NCI-H345 (cell line): Measurements from ENCODE around the gene CSH1.
"Not testable (repeated sequence)": the region's sequence is repeated elsewhere in the genome, so short reads cannot be mapped to it uniquely, and the experiment has no call there.

Source experiments
- DNase-seq: peaks from one replicate; lab custom pipeline; 2025; lab: John Stamatoyannopoulos, UW

CSH1 gene

DNA sequence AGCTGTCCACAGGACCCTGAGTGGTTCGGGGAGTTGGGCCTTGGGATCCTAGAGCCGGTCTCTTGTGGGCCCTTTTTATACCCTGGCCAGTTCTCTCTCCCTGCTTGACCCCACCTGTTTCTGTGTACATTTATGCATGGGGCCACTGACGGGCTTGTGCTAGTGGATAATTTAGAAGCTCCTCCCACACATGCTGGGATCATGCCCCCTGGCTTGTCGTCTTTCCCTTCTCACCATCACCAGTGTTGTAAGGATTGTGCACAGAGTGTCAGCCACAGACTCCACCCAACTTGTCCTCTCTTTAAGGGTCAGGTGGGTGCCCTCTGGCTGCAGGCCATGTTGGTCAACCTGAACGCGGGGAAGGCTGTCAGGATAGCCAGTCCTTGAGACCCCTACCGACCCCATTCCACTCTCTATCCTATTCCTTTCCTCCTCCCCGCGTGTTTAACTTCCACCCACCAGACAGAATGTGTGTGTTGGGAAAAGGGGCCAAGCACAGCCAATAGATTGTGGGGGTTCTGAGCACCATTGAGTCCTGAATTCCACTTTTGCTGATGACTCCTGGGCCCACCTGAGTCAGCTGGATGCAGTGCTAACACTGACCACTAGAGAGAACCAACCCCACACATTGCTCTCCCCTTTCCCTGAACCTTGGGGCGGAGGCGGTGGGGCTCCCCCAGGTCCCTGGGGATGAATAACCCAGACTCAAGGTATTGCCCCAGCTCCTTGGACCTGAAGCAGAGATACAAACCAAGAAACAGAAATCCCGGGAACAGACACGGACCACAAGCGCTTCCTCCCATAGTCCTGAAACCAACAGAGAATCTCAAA is at the start of gene CSH1:
TSS of gene CSH1 (minus strand) at position 51 of the 831 bp plus-strand sequence. CDS start 63 bp downstream, outside the sequence.
- not testable (repeated sequence) for DNase-seq

GRCh38 chr17:63945784-63946439 is 49.5 kb upstream of the CSH1 start:
- DNase-seq, result no peak

DNA sequence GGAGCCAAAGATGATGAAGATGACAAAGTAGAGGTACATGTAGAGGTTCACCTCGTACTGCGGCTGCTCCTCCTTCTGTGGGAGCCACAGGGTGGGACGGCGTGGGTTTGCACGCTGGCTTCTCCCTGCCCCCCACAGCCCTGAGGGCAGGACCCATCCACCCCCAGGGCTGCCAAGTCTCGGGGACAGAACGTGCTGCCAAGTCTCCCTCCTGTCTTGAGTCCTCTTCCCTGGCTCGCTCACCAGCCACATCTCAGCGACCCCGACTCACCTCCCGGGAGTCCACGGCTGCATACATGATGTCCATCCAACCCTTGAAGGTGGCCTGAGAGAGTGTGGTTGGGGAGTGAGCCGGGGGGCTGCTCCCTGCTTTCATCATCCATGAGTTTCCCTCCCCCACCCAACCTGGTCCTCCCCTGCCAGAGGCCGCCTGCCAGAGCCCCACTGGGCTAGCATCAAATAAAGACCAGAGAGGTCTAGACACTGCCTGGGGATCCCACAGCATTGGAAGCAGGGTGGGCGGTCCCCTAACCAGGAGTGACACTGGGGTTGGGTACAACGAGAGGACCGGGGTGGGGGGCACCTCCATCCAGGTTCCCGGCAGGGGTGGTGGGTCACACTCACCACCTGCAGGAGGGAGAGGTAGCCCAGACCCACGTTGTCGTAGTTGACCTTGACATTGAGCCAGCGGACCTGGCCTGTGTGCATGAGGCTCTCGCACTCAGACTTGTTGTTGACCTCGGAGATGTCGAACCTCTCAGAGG is 48.5 kb upstream of the CSH1 start:
- no peak for DNase-seq

DNA sequence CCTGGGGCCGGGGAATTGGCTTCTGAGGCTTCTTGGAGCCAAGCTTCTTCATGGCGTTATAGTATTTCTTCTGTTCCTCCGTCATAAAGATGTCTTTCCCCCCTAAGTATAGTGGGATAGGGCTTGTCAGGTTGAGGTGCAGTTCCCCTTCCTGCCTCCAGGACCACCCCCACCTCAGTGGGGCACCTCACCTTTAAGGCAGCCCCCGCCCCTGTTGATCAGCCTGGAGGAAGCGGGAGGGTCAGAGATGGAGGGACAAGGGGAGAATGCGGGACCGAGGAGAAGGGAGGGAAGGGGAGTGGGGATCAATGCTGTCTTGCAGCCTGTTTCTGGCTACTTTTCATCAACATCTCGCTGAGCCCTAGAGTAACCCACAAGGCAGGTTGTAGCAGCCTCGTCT is 47.4 kb upstream of the CSH1 start:
- no peak for DNase-seq

GRCh38 chr17:63942309-63942985 is 46.1 kb upstream of the CSH1 start:
- DNase-seq, result no peak

DNA sequence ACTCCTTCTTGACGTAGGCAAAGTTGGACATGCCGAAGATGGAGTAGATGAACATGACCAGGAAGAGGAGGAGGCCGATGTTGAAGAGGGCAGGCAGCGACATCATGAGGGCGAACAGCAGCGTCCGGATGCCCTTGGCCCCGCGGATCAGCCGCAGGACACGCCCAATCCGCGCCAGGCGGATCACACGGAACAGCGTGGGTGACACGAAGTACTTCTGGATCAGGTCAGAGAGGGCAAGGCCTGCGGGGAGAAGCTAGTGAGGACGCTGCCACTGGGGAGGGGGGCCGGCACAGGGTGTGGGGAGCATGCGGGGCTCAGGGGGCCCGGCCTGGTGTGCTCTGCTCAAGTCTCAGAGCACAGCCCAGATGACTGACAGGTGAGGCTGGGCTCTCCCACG is 45.4 kb upstream of the CSH1 start:
- no peak for DNase-seq

GRCh38 chr17:63941162-63941561 is 44.8 kb upstream of the CSH1 start:
- DNase-seq, result no peak

DNA sequence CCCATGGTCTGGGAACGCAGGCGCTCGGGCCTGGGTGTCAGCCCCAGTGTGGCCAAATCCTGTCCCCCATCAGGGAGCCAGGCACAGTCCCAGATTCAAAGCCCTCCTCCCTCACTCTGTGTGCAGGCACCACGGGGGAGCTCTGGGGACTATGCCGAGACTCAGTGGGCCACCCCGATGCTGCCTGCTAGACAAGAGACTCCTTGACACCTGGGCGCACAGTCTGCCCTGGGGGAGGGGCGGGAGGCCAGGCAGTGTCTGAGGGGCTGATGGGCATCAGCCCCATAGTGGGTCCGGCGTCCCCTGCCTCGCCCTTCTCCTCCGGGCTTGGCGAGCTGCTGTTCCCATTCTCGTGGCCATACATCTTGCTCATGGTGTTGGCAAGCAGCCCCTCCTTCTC is 44.2 kb upstream of the CSH1 start:
- DNase-seq, result no peak

DNA sequence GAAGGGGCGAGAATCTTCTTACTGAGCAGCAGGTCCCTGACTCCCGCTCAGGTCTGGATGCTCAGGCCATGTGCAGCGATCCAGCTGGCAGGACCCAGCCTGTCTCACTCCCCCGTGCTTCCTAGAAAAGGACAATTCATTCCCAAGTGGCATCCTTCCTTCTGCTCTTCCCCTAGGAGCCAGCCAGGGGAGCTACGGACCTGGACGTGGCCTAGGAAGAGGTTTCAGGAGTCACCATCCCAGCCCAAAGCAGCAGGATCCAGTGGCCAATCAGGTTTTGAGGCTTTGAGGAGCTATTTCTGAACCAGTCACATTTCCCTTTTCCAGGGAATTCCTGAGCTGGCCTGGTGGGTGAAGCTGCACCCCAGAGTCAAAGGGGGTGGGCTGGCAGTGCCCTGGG is 43.5 kb upstream of the CSH1 start:
- no peak for DNase-seq

GRCh38 chr17:63939401-63939800 is 43.0 kb upstream of the CSH1 start:
- no peak for DNase-seq

DNA sequence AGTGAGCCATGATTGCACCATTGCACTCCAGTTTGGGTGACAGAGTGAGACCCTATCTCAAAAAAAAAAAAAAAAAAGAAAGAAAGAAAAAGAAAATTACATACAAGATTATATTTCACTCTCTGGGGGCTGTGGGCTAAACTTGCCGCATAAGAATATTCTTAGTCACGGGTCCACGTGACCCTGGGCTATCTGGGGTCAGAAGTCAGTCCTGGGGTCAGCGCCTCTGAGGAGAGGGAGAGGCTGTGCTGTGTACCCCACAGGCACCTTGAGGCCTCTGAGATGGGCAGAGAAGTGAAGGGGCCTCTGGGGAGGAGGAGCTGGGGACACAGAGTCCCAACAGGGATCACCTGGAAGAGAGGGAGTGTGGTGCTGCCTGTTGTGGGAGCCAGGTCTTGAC is 41.5 kb upstream of the CSH1 start:
- no peak for DNase-seq

DNA sequence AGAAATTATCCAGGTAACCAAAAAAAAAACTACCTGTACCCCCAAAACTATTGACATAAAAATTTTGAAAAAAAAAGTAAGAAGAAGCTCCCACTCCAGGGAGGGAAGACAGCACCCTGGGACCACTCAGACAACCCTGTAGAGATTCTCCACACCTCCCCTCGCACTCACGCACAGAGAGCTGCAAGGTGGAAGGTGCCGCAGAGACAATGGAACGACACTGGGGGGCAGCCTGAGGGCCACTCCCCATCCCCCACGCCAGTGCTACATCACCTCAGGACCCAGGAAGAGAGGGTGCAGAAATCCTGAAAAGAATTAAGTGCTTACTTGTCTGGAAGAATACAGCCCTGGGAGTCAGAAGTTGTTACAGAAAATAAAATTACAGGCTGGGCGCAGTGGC is 40.9 kb upstream of the CSH1 start:
- DNase-seq, result no peak

GRCh38 chr17:63934183-63935112 is 38.1 kb upstream of the CSH1 start:
- DNase-seq, result no peak

DNA sequence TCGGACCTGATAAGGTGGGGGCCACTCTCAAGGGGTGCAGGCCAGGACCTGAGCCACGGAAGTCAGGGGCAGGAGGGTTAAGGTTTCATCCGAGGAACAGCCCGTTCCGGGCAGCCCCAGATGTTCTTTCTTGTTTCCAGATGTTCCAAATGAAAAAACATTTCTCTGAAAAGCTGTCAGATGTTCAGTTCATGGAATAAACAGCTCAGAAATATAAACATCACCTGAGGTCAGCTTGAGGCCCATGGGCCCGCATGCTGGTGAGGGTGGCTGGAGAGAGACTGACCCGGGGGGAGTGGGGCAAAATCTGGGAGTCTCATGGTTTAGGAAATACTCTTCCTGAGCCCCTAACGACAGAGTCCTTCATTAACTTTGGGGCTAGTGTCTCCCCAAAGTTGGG is 37.2 kb upstream of the CSH1 start:
- DNase-seq, result no peak

GRCh38 chr17:63932721-63933120 is 36.3 kb upstream of the CSH1 start:
- no peak for DNase-seq

DNA sequence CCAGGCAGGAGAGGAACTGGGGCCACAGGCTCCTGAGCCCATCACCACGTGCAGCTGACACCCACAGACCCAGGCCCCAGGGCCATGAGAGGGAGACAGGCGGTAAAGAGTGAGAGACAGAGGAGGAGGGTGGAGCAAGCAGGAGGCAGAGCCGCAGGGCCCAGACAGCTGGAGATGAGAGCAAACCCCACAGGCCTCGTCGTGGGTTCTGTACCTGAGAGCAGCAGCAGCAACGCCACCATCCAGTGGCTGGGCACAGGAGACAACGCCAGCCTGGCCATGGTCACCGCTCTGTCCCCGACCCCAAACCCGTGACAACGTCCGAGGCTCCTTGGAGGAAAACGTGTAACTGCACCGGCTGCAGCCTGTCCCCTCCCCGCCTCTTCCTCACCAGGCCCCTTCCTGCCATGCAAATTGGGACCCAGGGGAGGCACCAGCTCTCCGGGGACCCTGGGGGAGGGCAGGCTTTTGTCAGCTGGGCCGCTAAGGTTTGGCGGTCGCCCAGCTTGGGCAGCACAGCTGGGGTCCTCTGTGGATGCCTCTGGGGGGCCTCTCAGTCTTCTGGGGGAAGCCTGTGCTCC is 35.7 kb upstream of the CSH1 start, which contains the start of gene CD79B:
TSS of gene CD79B (minus strand) at position 351 of the 581 bp plus-strand sequence. CDS start at position 281, 70 bp downstream.
- no peak for DNase-seq

DNA sequence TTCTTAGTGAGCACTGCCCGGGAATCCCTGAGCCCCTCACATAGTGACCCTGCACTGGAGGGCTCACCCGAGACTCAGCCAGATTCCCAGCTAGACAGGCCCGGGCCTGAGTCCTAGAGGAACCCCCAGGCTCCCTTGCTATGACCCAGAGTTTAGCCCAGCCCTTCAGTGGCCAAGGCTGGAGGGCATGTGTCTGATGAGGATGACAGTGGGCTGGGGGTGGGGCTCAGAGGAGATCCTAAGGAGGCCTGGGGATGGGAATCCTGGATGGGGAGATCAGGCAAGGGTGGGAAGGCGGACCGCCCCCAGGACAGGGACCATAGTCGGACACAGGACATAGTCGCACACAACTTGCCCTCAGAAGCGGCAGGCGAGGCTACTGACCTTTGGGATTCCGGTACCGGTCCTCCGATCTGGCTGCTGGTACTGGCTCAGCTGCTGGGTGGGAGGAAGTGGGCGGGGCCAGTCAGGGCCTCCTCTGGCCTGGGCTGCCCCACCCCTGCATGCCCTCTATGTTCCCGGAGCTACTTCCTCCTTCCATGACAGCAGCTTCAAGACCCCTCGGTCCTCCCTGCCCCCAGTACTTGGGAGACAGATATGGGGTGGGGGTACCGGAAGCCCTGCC is 34.7 kb upstream of the CSH1 start:
- no peak for DNase-seq

GRCh38 chr17:63929860-63930766 is 33.7 kb upstream of the CSH1 start:
- no peak for DNase-seq
